HG02943 (cell line): ENCODE data around the gene MTUS2.
"Not testable (repeated sequence)": the region's sequence is repeated elsewhere in the genome, so short reads cannot be mapped to it uniquely, and the experiment has no call there.

Experiments used
- ATAC-seq: cut with Tn5 transposase; IDR thresholded peaks from one replicate; pipeline ENCODE4 v1.9.1; 2021; ENCODE audit warnings: mild to moderate bottlenecking, low read depth, moderate library complexity; ENCODE audit not compliant: unreplicated experiment

The MTUS2 gene

GRCh38 chr13:29202753-29203152, 382.6 kb downstream of the MTUS2 start:
- not testable (repeated sequence) for ATAC-seq

- no peak for ATAC-seq
These were observed 384.5 kb downstream of the MTUS2 start for GRCh38 chr13:29204651-29205050.

- no peak for ATAC-seq
These were observed 390.5 kb downstream of the MTUS2 start for GRCh38 chr13:29210676-29211075.

GRCh38 chr13:29211162-29211561, 391.0 kb downstream of the MTUS2 start:
- ATAC-seq, result not testable (repeated sequence)

GRCh38 chr13:29222458-29222857, 402.3 kb downstream of the MTUS2 start:
- no peak for ATAC-seq

GRCh38 chr13:29224206-29224605, 404.1 kb downstream of the MTUS2 start:
- ATAC-seq, result no peak

GRCh38 chr13:29227576-29227975, 407.4 kb downstream of the MTUS2 start:
- ATAC-seq, result no peak

- no peak for ATAC-seq
These were observed 410.2 kb downstream of the MTUS2 start for GRCh38 chr13:29230299-29230845.

- ATAC-seq, result no peak
These were observed 419.8 kb downstream of the MTUS2 start for GRCh38 chr13:29239653-29240525.

GRCh38 chr13:29254626-29255370, 434.7 kb downstream of the MTUS2 start:
- ATAC-seq, result no peak

GRCh38 chr13:29255567-29255966, 435.4 kb downstream of the MTUS2 start:
- no peak for ATAC-seq

- no peak for ATAC-seq
These were observed 440.5 kb downstream of the MTUS2 start for GRCh38 chr13:29260684-29261083.

- no peak for ATAC-seq
These were observed 446.1 kb downstream of the MTUS2 start for GRCh38 chr13:29266261-29266660.

- ATAC-seq, result no peak
These were observed 446.9 kb downstream of the MTUS2 start for GRCh38 chr13:29266756-29267733.

- no peak for ATAC-seq
These were observed 450.3 kb downstream of the MTUS2 start for GRCh38 chr13:29270271-29270985.

- no peak for ATAC-seq
These were observed 451.5 kb downstream of the MTUS2 start for GRCh38 chr13:29271606-29272005.

- no peak for ATAC-seq
These were observed 459.5 kb downstream of the MTUS2 start for GRCh38 chr13:29279356-29280254.

GRCh38 chr13:29281932-29282495, 461.9 kb downstream of the MTUS2 start:
- ATAC-seq, result no peak
